Measurements from ENCODE around the gene NR6A1.

NR6A1 gene

GRCh38 chr9:124590889-124591641 lies 180.0 kb downstream of the NR6A1 start:
- no peak for DNase-seq (ENCODE audit: extremely low read depth, low read depth)

GRCh38 chr9:124584631-124585030 lies 186.5 kb downstream of the NR6A1 start:
- no peak for TF ChIP-seq CTCF (IDR thresholded peaks at IDR 0.05; ENCODE audit: low read depth, low read length)
- no peak for DNase-seq (ENCODE audit: extremely low read depth, low read depth)

More at GRCh38 chr9:124590889-124591641, 180.0 kb downstream of the NR6A1 start:
- TF ChIP-seq CTCF (IDR thresholded peaks at IDR 0.05; ENCODE audit: low read depth, low read length): no peak

- no peak for DNase-seq (ENCODE audit: extremely low read depth, low read depth)
- no peak for TF ChIP-seq CTCF (IDR thresholded peaks at IDR 0.05; ENCODE audit: low read depth, low read length)
These were observed 188.0 kb downstream of the NR6A1 start for GRCh38 chr9:124583134-124583533.

- TF ChIP-seq CTCF (IDR thresholded peaks at IDR 0.05; ENCODE audit: low read depth, low read length): no peak
- no peak for DNase-seq (ENCODE audit: extremely low read depth, low read depth)
These were observed 190.9 kb downstream of the NR6A1 start for GRCh38 chr9:124580186-124580585.

GRCh38 chr9:124576751-124577150 lies 194.4 kb downstream of the NR6A1 start:
- TF ChIP-seq CTCF (IDR thresholded peaks at IDR 0.05; ENCODE audit: low read depth, low read length): no peak
- no peak for DNase-seq (ENCODE audit: extremely low read depth, low read depth)

- no peak for DNase-seq (ENCODE audit: extremely low read depth, low read depth)
- TF ChIP-seq CTCF (IDR thresholded peaks at IDR 0.05; ENCODE audit: low read depth, low read length): no peak
These were observed 196.4 kb downstream of the NR6A1 start for GRCh38 chr9:124574534-124575375.
